ENCODE data around the gene MID1.

The MID1 gene

DNA sequence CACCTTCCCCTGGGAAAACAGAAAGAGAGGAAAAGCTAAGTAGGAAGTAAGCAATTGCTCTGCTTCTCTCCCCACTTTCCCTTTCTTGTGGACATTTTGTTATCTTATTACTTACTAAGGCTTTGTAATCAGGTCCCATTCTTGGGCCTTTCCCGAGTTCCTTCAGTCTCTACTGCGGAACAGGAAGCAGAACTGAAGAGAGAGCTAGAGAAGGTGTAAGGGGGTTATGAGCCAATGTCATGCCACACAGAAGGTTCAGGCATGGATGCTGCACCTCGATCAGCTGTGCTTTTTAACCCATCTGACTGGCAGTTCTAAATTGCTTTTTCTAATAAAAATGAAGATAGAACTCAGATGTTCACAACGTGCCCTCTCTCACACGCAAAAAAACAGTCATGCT lies 83.6 kb downstream of the MID1 start:
- Histone ChIP-seq H3K27ac (no peak overlapping the region), H3K9me3 (no peaks in the 10 kb centered on the region), H3K4me1 (no peaks in the 10 kb centered on the region), H3K36me3 (no peaks in the 10 kb centered on the region), H3K27me3 (no peaks in the 10 kb centered on the region), H3K4me3 (no peak overlapping the region)
- TF ChIP-seq, protein P1, sequence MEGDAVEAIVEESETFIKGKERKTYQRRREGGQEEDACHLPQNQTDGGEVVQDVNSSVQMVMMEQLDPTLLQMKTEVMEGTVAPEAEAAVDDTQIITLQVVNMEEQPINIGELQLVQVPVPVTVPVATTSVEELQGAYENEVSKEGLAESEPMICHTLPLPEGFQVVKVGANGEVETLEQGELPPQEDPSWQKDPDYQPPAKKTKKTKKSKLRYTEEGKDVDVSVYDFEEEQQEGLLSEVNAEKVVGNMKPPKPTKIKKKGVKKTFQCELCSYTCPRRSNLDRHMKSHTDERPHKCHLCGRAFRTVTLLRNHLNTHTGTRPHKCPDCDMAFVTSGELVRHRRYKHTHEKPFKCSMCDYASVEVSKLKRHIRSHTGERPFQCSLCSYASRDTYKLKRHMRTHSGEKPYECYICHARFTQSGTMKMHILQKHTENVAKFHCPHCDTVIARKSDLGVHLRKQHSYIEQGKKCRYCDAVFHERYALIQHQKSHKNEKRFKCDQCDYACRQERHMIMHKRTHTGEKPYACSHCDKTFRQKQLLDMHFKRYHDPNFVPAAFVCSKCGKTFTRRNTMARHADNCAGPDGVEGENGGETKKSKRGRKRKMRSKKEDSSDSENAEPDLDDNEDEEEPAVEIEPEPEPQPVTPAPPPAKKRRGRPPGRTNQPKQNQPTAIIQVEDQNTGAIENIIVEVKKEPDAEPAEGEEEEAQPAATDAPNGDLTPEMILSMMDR (IDR thresholded peaks at IDR 0.05): no peak
- no peak for DNase-seq
- intact Hi-C loops (cut with DNase I; ENCODE audit: low total_unique reads): no loop called here

DNA sequence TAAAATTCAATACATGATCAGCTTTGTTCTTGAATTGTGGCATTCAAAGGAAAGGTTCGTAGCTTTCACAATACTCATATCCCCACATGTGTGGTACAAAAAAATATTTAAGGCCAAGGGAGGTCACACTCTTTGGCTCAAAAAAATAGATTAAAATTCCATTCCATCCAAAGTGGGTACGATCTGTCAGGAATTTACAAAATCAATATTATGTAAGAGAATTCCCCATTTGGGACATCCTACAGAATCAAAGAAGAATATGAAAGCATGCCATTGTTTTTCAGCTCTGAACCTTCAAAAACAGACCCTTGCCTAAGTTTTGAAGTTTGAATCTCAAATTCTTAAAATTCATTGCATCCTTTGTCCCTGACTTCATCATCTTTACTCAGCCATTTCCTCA lies 85.8 kb downstream of the MID1 start:
- Histone ChIP-seq H3K4me1 (no peaks in the 10 kb centered on the region), H3K27me3 (no peaks in the 10 kb centered on the region), H3K4me3 (no peak overlapping the region), H3K27ac (no peak overlapping the region), H3K36me3 (no peaks in the 10 kb centered on the region), H3K9me3 (no peaks in the 10 kb centered on the region)
- intact Hi-C loops (cut with DNase I; ENCODE audit: low total_unique reads): no loop called here
- TF ChIP-seq, protein P1 (IDR thresholded peaks at IDR 0.05): no peak
- DNase-seq: no peak

- intact Hi-C loops (cut with DNase I; ENCODE audit: low total_unique reads): no loop called here
- TF ChIP-seq, protein P1 (IDR thresholded peaks at IDR 0.05): no peak
- no peak overlapping the region for H3K4me3 ChIP-seq
- no peaks in the 10 kb centered on the region for H3K9me3 ChIP-seq
- no peaks in the 10 kb centered on the region for H3K4me1 ChIP-seq
- H3K27me3 ChIP-seq: no peaks in the 10 kb centered on the region
- no peak overlapping the region for H3K27ac ChIP-seq
- no peak for DNase-seq
- no peaks in the 10 kb centered on the region for H3K36me3 ChIP-seq
These were observed 86.6 kb downstream of the MID1 start for GRCh38 chrX:10533696-10534365.

- TF ChIP-seq, protein P1 (IDR thresholded peaks at IDR 0.05): no peak
- no peak overlapping the region for H3K4me3 ChIP-seq
- intact Hi-C loops (cut with DNase I; ENCODE audit: low total_unique reads): no loop called here
- no peaks in the 10 kb centered on the region for H3K4me1 ChIP-seq
- no peaks in the 10 kb centered on the region for H3K27me3 ChIP-seq
- no peak for DNase-seq
- no peaks in the 10 kb centered on the region for H3K36me3 ChIP-seq
- no peaks in the 10 kb centered on the region for H3K9me3 ChIP-seq
- H3K27ac ChIP-seq: no peak overlapping the region
These were observed 88.5 kb downstream of the MID1 start for GRCh38 chrX:10531927-10532326.

DNA sequence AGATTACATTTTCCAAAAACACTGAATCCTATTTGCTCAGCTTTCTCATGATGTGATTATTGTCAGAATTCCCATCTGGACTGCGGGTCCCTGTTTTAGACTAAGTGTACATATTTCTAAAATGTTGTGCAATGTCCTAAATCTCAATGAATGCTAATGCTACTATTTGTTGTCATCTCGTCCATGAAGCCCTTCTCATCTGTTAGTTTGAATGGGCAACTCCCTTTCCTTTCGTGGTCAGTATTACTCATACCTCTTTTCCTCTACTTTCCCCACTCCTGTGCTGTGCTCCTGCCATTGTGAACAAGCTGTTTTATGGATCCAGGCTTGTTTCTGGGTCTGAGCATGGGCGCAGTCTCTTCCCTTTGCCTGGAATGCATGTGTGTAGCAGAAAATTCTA lies 91.0 kb downstream of the MID1 start:
- no peaks in the 10 kb centered on the region for H3K36me3 ChIP-seq
- no peaks in the 10 kb centered on the region for H3K4me1 ChIP-seq
- H3K9me3 ChIP-seq: no peaks in the 10 kb centered on the region
- no peak overlapping the region for H3K27ac ChIP-seq
- no peak for DNase-seq
- no peak overlapping the region for H3K4me3 ChIP-seq
- intact Hi-C loops (cut with DNase I; ENCODE audit: low total_unique reads): no loop called here
- TF ChIP-seq, protein P1 (IDR thresholded peaks at IDR 0.05): no peak
- no peaks in the 10 kb centered on the region for H3K27me3 ChIP-seq

DNA sequence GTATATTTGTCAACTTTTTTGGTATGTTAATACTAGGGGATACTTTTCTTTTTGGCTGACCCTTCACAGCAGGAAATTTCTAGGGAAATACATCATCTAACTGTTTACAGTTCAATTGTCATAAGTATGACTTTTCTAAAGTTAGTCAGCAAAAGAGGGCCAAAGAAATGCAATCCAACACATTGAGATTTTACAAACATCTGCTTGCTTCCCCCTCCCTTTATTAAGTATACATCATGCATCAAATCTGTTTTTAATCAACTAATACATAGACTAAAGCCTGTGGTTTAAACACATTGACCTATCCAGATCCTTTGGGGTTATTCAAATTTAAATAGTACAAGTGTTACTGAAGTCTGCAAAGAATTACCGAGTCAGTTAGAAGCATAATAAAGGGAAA lies 93.9 kb downstream of the MID1 start:
- intact Hi-C loops (cut with DNase I; ENCODE audit: low total_unique reads): no loop called here
- Histone ChIP-seq H3K27ac (no peak overlapping the region), H3K4me1 (no peaks in the 10 kb centered on the region), H3K27me3 (no peaks in the 10 kb centered on the region), H3K36me3 (no peaks in the 10 kb centered on the region), H3K9me3 (no peaks in the 10 kb centered on the region), H3K4me3 (no peak overlapping the region)
- TF ChIP-seq, protein P1 (IDR thresholded peaks at IDR 0.05): no peak
- no peak for DNase-seq
